K562 (cell line): ENCODE measurements around the gene ZSCAN26. TPM values are rescaled to one million over a fixed set of nuclear protein-coding genes. Genes with fewer than 3 reads are reported as not detected.
A peak's percentile ranks its signal among the peaks of the same experiment; 100 is the strongest.

Experiments
- ARID3A ChIP-seq: IDR thresholded peaks from 2 replicates; pipeline ENCODE4 v1.6.1; 2012; ENCODE audit warnings: low read depth, low read length, improper control_type of control experiment, borderline replicate concordance
- BCL6 ChIP-seq: fragments of 250-450 bp; sonication (Bioruptor Pico); IDR thresholded peaks from 2 replicates; pipeline ENCODE4 v1.4.0; 2020
- BRD4 ChIP-seq: fragments of 200-600 bp; sonication (generic); IDR thresholded peaks from 2 replicates; pipeline ENCODE4 v1.6.1; 2017; ENCODE audit warnings: inconsistent platforms
- DACH1 ChIP-seq: fragments of 450-650 bp; IDR thresholded peaks from 2 replicates; pipeline ENCODE4 v1.6.1; 2018; ENCODE audit not compliant: partially characterized antibody
- E2F5 ChIP-seq: sonication (generic); formaldehyde crosslinking; IDR thresholded peaks from 2 replicates; pipeline ENCODE4 v1.8.0; 2022; ENCODE audit warnings: mild to moderate bottlenecking, missing genetic modification reagents
- ELK3 ChIP-seq: fragments of 450-650 bp; formaldehyde crosslinking; IDR thresholded peaks from 2 replicates; pipeline ENCODE4 v1.4.0; 2020; ENCODE audit warnings: mild to moderate bottlenecking
- ESRRB ChIP-seq: fragments of 250-450 bp; sonication (Bioruptor Pico); IDR thresholded peaks from 2 replicates; pipeline ENCODE4 v1.5.0; 2020; ENCODE audit warnings: mild to moderate bottlenecking, moderate library complexity, borderline replicate concordance
- ETV1 ChIP-seq: fragments of 450-650 bp; conservative IDR thresholded peaks from 2 replicates; pipeline ENCODE4 v1.6.1; 2016; ENCODE audit warnings: missing genetic modification characterization, control low read depth, low read depth, missing compliant biosample characterization
- GTF2E2 ChIP-seq: fragments of 200-800 bp; sonication (Bioruptor generic); IDR thresholded peaks from 2 replicates; pipeline ENCODE4 v1.6.1; 2016; ENCODE audit warnings: missing genetic modification characterization, missing compliant biosample characterization
- HDAC2 ChIP-seq: fragments of 450-650 bp; IDR thresholded peaks from 2 replicates; pipeline ENCODE4 v1.6.1; 2016; ENCODE audit warnings: mild to moderate bottlenecking
- JUN ChIP-seq, 2 experiments: sonication (generic) in 1 of 2; formaldehyde crosslinking in 1 of 2; IDR thresholded peaks; 2 replicates each; pipeline versions ENCODE4 v1.6.1 to v1.8.0; 2012 to 2022; ENCODE audit warnings: borderline replicate concordance in 2 of 2, mild to moderate bottlenecking in 2 of 2, improper control_type of control experiment in 1 of 2, low read depth in 1 of 2, low read length in 1 of 2, missing genetic modification reagents in 1 of 2
- JUND ChIP-seq, 2 experiments: IDR thresholded peaks; 2 replicates in 1 of 2; 3 replicates in 1 of 2; pipeline ENCODE4 v1.6.1; 2011; ENCODE audit warnings: borderline replicate concordance in 2 of 2, low read depth in 2 of 2, low read length in 2 of 2, improper control_type of control experiment in 1 of 2, missing biosample characterization in 1 of 2, missing genetic modification characterization in 1 of 2, missing genetic modification reagents in 1 of 2
- KDM1A ChIP-seq, 2 experiments: fragments of 450-650 bp; IDR thresholded peaks; 2 replicates each; pipeline ENCODE4 v1.6.1; 2016; ENCODE audit warnings: mild to moderate bottlenecking in 2 of 2
- PCBP1 ChIP-seq: fragments of 200-400 bp; formaldehyde crosslinking; IDR thresholded peaks from 2 replicates; pipeline ENCODE4 v1.6.1; 2018; ENCODE audit warnings: mild to moderate bottlenecking, low read depth, low read length; ENCODE audit not compliant: poor library complexity, severe bottlenecking
- PHF8 ChIP-seq: fragments of 200-600 bp; sonication (generic); IDR thresholded peaks from 2 replicates; pipeline ENCODE4 v1.6.1; 2012; ENCODE audit warnings: mixed run types, mild to moderate bottlenecking, inconsistent platforms, low read length, moderate library complexity, borderline replicate concordance
- RAD51 ChIP-seq: fragments of 450-650 bp; IDR thresholded peaks from 2 replicates; pipeline ENCODE4 v1.7.1; 2016; ENCODE audit warnings: low read depth, mild to moderate bottlenecking, borderline replicate concordance
- TEAD4 ChIP-seq, 2 experiments: sonication (generic) in 1 of 2; formaldehyde crosslinking in 1 of 2; IDR thresholded peaks; 2 replicates each; pipeline versions ENCODE4 v1.6.1 to v1.8.0; 2012 to 2022; ENCODE audit warnings: borderline replicate concordance in 1 of 2, inconsistent platforms in 1 of 2, low read length in 1 of 2, mild to moderate bottlenecking in 1 of 2, missing genetic modification reagents in 1 of 2
- ZBTB8A ChIP-seq: fragments of 450-650 bp; IDR thresholded peaks from 2 replicates; pipeline ENCODE4 v1.6.1; 2018; ENCODE audit warnings: mild to moderate bottlenecking, moderate library complexity; ENCODE audit not compliant: partially characterized antibody
- ZKSCAN1 ChIP-seq: fragments of 150-350 bp; IDR thresholded peaks from 2 replicates; pipeline ENCODE4 v1.6.1; 2016; ENCODE audit warnings: low read depth, low read length
- ZNF24 ChIP-seq: fragments of 450-650 bp; IDR thresholded peaks from 2 replicates; pipeline ENCODE4 v1.6.1; 2016
- ZNF354B ChIP-seq: fragments of 250-450 bp; sonication (Bioruptor Pico); IDR thresholded peaks from 2 replicates; pipeline ENCODE4 v1.4.0; 2020
- polyA plus RNA-seq, 8 experiments: library from polyadenylated mRNA; depleted of rRNA in 4 of 8; stranded (reverse) in 5 of 8; unstranded in 3 of 8; fragments of >200 nt; fragmentation: Nextera tagmentation in 2 of 8; fragmentation: Illumina TruSeq in 1 of 8; extraction: Ambion mirVana in 2 of 8; extraction: Trizol in 1 of 8; gene quantifications; 2 replicates each; pipeline versions ENCODE4 v1.2.1 to v1.2.3, GENCODE V29; 2011 to 2014; ENCODE audit warnings: inconsistent platforms in 1 of 8, missing spikeins in 1 of 8
- total RNA-seq, 7 experiments: library from RNA; depleted of rRNA in 6 of 7; stranded (reverse); fragments of >200 nt in 6 of 7; fragmentation: Illumina TruSeq in 2 of 7; extraction: Trizol in 2 of 7; gene quantifications; 2 replicates each; pipeline versions ENCODE4 v1.2.1 to v1.2.3, GENCODE V29; 2011 to 2021; ENCODE audit warnings: low replicate concordance in 1 of 7

The ZSCAN26 gene
- total and polyA plus RNA-seq, 9 of the 15 experiments (the other 6 are each of a cell fraction or from before 2014, with no cell fraction given), result 5.9 to 14.2 (median 10.5) TPM

- TF ChIP-seq ARID3A, result 0 out of 2 replicates have a peak, but pooled peaks have one; percentile 26
- TF ChIP-seq ZBTB8A, result no peak
- TF ChIP-seq ESRRB (CRISPR knock-in tag), result no peak
- no peak for TF ChIP-seq PHF8
- TF ChIP-seq BRD4, result no peak
- no peak for TF ChIP-seq ZKSCAN1
- TF ChIP-seq PCBP1, result no peak
- TF ChIP-seq E2F5, result no peak
- peak; percentile 29; the same call in 1 of the 2 replicates for TF ChIP-seq GTF2E2 (tag)
- 0 out of 2 replicates have a peak, but pooled peaks have one; percentile 21 for TF ChIP-seq HDAC2
- peak; percentile 69 for TF ChIP-seq ETV1
- no peak for TF ChIP-seq TEAD4 (IDR thresholded peaks at IDR 0.05; ENCODE audit: low read length)
- no peak for TF ChIP-seq TEAD4 (CRISPR knock-in tag; IDR thresholded peaks at IDR 0.05; ENCODE audit: borderline replicate concordance)
- no peak for TF ChIP-seq BCL6 (CRISPR knock-in tag)
- TF ChIP-seq JUND (IDR thresholded peaks at IDR 0.05; ENCODE audit: borderline replicate concordance, low read depth, low read length), result peak; percentile 96
- peak; percentile 95; the same call in 2 of the 3 replicates for TF ChIP-seq JUND (tag; IDR thresholded peaks at IDR 0.05; ENCODE audit: borderline replicate concordance, low read depth, low read length)
- peak in 1 of 2 experiments; percentile 48; a peak in 3 of 4 replicates for TF ChIP-seq KDM1A (IDR thresholded peaks at IDR 0.05)
- peak; percentile 86 for TF ChIP-seq JUN (IDR thresholded peaks at IDR 0.05; ENCODE audit: borderline replicate concordance, low read depth, low read length)
- TF ChIP-seq JUN (CRISPR knock-in tag; IDR thresholded peaks at IDR 0.05; ENCODE audit: borderline replicate concordance), result no peak
- TF ChIP-seq ZNF24, result no peak
- TF ChIP-seq ZNF354B (CRISPR knock-in tag), result no peak
- no peak for TF ChIP-seq RAD51
- TF ChIP-seq DACH1, result peak; percentile 76
- no peak for TF ChIP-seq ELK3 (CRISPR knock-in tag)
Measured at GRCh38 chr6:28264834-28265401, 2.0 kb upstream of the ZSCAN26 start (continued).
